Measurements from ENCODE around the gene RPS8. TPM values are rescaled to one million over a fixed set of nuclear protein-coding genes. Genes with fewer than 3 reads are reported as not detected.
A peak's percentile ranks its signal among the peaks of the same experiment; 100 is the strongest.

RPS8 gene
- total and polyA plus RNA-seq, 2 experiments from 2014 or later = 503 to 2,179 TPM

DNA sequence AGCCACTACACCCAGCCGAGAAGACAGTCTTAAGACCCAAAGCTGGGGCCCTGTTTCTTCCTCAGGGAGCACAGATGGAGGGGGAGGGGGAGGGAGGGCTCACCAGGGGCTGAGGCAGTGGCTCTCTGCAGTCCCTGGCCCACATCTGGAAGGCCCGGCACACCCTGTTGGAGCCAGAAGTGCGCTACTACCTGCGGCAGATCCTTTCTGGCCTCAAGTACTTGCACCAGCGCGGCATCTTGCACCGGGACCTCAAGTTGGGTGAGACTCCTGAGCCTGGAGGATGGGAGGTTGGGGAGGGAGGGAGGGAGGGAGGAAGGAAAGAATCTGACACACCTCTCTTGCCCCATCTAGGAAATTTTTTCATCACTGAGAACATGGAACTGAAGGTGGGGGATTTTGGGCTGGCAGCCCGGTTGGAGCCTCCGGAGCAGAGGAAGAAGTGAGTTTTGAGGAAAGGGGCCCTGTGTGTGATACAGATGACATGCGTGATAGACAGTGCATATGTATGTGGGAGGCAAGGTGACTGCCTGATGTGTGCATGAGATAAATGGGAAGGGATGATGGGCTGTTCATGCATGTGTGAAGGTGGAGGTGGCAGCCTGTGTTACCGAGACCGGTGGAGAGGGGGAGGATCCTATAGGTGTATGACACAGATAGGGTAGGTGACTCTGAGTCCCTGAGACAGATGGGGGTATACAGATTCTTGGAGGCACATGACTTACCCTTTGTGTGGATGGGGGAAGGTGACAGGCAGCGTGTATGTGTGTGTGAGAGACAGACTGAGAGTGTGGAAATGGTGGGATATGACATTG lies 26.4 kb downstream of the RPS8 start:
- H3K4me3 ChIP-seq = no peak overlapping the region

DNA sequence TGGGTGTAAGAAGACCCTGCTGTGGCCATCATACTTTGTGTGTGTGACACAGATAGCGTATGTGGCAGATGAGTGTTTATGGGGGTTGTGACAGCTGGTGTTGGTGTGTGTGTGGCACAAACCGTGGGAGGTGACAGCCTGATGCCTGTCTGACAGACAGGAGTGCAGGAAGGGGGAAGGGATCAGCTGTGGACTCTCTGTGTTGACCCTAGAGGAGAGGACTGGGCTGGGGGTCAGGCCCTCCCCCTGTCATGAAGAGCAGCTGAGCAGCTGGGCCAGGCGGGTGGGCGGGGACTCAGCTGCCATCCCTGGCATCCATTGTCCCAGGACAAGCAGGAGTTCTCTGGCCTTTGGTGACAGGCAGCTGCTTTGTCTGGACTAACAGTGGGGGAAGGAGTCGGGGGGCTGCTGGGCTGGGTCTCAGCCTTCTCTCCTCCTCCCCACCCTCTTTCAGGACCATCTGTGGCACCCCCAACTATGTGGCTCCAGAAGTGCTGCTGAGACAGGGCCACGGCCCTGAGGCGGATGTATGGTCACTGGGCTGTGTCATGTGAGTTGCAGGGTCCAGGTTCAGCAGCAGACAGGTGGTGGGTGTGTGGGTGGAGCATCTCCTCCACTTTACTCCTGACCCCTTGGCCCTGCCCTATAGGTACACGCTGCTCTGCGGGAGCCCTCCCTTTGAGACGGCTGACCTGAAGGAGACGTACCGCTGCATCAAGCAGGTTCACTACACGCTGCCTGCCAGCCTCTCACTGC lies 27.1 kb downstream of the RPS8 start:
- no peaks in the 10 kb centered on the region for H3K9me3 ChIP-seq (ENCODE audit: low read depth)
- no peaks in the 10 kb centered on the region for H3K36me3 ChIP-seq (replicated peaks; ENCODE audit: insufficient read depth, low read depth)
- H2AFZ ChIP-seq = no peak overlapping the region
- 88% methylated on average over 13 of the region's 13 CpGs for WGBS (ENCODE audit: low lambda C conversion rate, missing lambda C conversion rate)
- no peaks in the 10 kb centered on the region for H4K20me1 ChIP-seq (ENCODE audit: insufficient read depth, poor library complexity, severe bottlenecking)
- peak overlapping the region; percentile 94 for H3K4me2 ChIP-seq
- peaks cover 9% of the 10 kb centered on the region for H3K4me1 ChIP-seq (ENCODE audit: insufficient read depth)
- no peaks in the 10 kb centered on the region for H3K27me3 ChIP-seq
- peaks cover 10% of the 10 kb centered on the region for H3K79me2 ChIP-seq
- no peak overlapping the region for H3K27ac ChIP-seq
- H3K4me3 ChIP-seq = no peak overlapping the region
- no peaks in the 10 kb centered on the region for H3K9me2 ChIP-seq (replicated peaks; ENCODE audit: insufficient read depth)
- DNase-seq (ENCODE audit: low spot score) = peak; percentile 16
- TF ChIP-seq, protein P1, sequence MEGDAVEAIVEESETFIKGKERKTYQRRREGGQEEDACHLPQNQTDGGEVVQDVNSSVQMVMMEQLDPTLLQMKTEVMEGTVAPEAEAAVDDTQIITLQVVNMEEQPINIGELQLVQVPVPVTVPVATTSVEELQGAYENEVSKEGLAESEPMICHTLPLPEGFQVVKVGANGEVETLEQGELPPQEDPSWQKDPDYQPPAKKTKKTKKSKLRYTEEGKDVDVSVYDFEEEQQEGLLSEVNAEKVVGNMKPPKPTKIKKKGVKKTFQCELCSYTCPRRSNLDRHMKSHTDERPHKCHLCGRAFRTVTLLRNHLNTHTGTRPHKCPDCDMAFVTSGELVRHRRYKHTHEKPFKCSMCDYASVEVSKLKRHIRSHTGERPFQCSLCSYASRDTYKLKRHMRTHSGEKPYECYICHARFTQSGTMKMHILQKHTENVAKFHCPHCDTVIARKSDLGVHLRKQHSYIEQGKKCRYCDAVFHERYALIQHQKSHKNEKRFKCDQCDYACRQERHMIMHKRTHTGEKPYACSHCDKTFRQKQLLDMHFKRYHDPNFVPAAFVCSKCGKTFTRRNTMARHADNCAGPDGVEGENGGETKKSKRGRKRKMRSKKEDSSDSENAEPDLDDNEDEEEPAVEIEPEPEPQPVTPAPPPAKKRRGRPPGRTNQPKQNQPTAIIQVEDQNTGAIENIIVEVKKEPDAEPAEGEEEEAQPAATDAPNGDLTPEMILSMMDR (IDR thresholded peaks at IDR 0.05; ENCODE audit: poor library complexity) = no peak
- TF ChIP-seq EZH2 (IDR thresholded peaks at IDR 0.05; ENCODE audit: borderline replicate concordance) = no peak
- TF ChIP-seq EZH2phosphoT487 (IDR thresholded peaks at IDR 0.05; ENCODE audit: low read depth, severe bottlenecking, unreplicated experiment) = no peak

More for the DNA sequence above, 26.4 kb downstream of the RPS8 start:
- no peak overlapping the region for H3K27ac ChIP-seq
- H3K4me2 ChIP-seq = peak overlapping the region; percentile 94
- peaks cover 3% of the 10 kb centered on the region for H3K4me1 ChIP-seq (ENCODE audit: insufficient read depth)
- H3K9me3 ChIP-seq (ENCODE audit: low read depth) = no peaks in the 10 kb centered on the region
- 71% methylated on average over 12 of the region's 13 CpGs for WGBS (ENCODE audit: low lambda C conversion rate, missing lambda C conversion rate)
- peak; percentile 25 for DNase-seq (ENCODE audit: low spot score)
- H3K27me3 ChIP-seq = no peaks in the 10 kb centered on the region
- no peak overlapping the region for H2AFZ ChIP-seq
- peaks cover 10% of the 10 kb centered on the region for H3K79me2 ChIP-seq
- no peaks in the 10 kb centered on the region for H3K36me3 ChIP-seq (replicated peaks; ENCODE audit: insufficient read depth, low read depth)
- TF ChIP-seq EZH2phosphoT487 (IDR thresholded peaks at IDR 0.05; ENCODE audit: low read depth, severe bottlenecking, unreplicated experiment) = no peak
- TF ChIP-seq, protein P1 (IDR thresholded peaks at IDR 0.05; ENCODE audit: poor library complexity) = no peak
- TF ChIP-seq EZH2 (IDR thresholded peaks at IDR 0.05; ENCODE audit: borderline replicate concordance) = no peak
- no peaks in the 10 kb centered on the region for H4K20me1 ChIP-seq (ENCODE audit: insufficient read depth, poor library complexity, severe bottlenecking)
- no peaks in the 10 kb centered on the region for H3K9me2 ChIP-seq (replicated peaks; ENCODE audit: insufficient read depth)

DNA sequence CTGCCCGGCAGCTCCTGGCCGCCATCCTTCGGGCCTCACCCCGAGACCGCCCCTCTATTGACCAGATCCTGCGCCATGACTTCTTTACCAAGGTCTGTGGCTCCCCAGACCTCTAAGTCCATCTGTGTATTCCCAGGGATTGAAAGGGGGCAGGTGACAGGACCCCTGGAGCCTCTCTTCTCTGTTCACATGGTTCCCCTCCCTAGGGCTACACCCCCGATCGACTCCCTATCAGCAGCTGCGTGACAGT lies 27.6 kb downstream of the RPS8 start:
- no peak overlapping the region for H3K27ac ChIP-seq
- no peak overlapping the region for H3K4me2 ChIP-seq
- DNase-seq (ENCODE audit: low spot score) = no peak
- no peaks in the 10 kb centered on the region for H4K20me1 ChIP-seq (ENCODE audit: insufficient read depth, poor library complexity, severe bottlenecking)
- peaks cover 10% of the 10 kb centered on the region for H3K79me2 ChIP-seq
- H3K4me1 ChIP-seq (ENCODE audit: insufficient read depth) = peaks cover 14% of the 10 kb centered on the region
- no peak overlapping the region for H3K4me3 ChIP-seq
- no peak overlapping the region for H2AFZ ChIP-seq
- H3K36me3 ChIP-seq (replicated peaks; ENCODE audit: insufficient read depth, low read depth) = no peaks in the 10 kb centered on the region
- no peaks in the 10 kb centered on the region for H3K27me3 ChIP-seq
- no peaks in the 10 kb centered on the region for H3K9me2 ChIP-seq (replicated peaks; ENCODE audit: insufficient read depth)
- no peak for TF ChIP-seq EZH2phosphoT487 (IDR thresholded peaks at IDR 0.05; ENCODE audit: low read depth, severe bottlenecking, unreplicated experiment)
- TF ChIP-seq, protein P1 (IDR thresholded peaks at IDR 0.05; ENCODE audit: poor library complexity) = no peak
- no peak for TF ChIP-seq EZH2 (IDR thresholded peaks at IDR 0.05; ENCODE audit: borderline replicate concordance)
- no peaks in the 10 kb centered on the region for H3K9me3 ChIP-seq (ENCODE audit: low read depth)
- 94% methylated on average over 9 of the region's 9 CpGs for WGBS (ENCODE audit: low lambda C conversion rate, missing lambda C conversion rate)
